SW480 (cell line): ENCODE measurements around the gene SKA1.
"Not testable (repeated sequence)": the region's sequence is repeated elsewhere in the genome, so short reads cannot be mapped to it uniquely, and the experiment has no call there.

Experiments
- DNase-seq: peaks from one replicate; pipeline ENCODE4 v3.0.0-alpha.2; 2016; ENCODE audit warnings: low spot score

The SKA1 gene

GRCh38 chr18:50395093-50395492, 20.2 kb downstream of the SKA1 start:
- no peak for DNase-seq

DNA sequence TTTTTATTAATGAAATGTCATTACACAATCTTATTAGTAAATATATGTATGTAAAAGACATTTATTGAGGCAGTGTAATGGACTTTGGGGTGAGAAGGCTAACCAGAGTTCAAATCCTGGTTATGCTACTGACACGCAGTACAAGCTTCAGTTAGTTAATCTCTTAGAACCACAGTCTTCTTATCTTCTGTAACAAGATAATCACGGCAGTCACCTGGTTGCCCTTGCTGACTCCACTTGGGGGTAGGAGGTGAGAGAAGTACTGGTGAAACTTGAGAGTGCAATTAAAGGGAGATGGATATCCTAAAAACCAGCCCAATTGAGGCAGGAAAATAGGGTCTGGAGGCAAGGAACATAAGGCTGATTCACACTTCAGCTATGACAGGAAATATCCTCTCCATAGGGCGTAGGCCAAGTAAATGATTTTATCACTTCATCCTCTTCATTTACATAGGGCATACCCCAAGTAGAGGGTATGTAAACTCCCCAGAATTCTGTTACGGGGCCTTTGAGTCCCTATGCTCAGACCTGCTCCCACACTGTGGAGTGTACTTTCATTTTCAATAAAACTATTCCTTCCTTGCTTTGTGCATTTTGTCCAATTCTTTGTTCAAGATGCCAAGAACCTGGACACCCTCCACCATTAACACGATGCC, 21.3 kb downstream of the SKA1 start:
- DNase-seq = no peak

- no peak for DNase-seq
Measured at GRCh38 chr18:50397023-50397422, 22.2 kb downstream of the SKA1 start.

DNA sequence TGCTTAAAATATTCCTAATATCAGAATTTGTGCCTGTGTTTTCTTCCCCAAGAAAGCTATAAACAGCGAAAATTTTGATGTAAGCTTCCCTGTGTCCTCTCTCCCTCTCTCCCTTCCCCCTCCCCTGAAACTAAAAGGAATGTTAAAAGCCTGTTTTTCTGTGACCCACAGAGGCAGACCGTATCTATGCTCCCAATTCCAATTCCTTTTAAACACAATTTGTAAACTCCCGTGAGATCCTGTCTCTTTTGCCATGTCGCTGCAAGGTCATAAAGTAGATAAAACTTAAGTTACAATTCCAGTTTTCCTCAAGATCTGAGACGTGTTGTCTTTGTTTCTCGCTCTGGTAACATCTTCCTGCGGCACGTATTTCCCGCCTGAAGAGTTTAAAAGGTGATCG, 23.3 kb downstream of the SKA1 start:
- no peak for DNase-seq

GRCh38 chr18:50398947-50399346, 24.1 kb downstream of the SKA1 start:
- DNase-seq = no peak

- no peak for DNase-seq
Measured at GRCh38 chr18:50399582-50399981, 24.7 kb downstream of the SKA1 start.

DNA sequence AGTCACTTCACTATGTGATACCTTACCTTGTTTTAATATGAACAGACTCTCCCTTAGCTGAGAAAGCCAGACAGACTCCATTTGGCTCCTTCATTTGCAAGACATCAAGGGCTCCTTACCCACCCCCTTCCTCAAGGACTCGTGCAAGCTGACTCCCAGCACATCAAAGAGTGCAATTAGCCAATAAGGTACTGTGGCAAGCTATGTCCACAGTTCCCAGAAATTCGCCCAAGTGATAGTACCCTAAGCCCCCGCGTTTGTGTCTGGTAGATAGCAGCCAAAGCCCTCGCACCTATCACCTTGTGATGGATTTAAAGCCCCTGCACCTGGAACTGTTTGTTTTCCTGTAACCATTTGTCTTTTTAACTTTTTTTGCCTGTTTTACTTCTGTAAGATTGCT, 25.6 kb downstream of the SKA1 start:
- DNase-seq = not testable (repeated sequence)

GRCh38 chr18:50401295-50401694, 26.4 kb downstream of the SKA1 start:
- no peak for DNase-seq

- DNase-seq = no peak
Measured at GRCh38 chr18:50401888-50402287, 27.0 kb downstream of the SKA1 start.

DNA sequence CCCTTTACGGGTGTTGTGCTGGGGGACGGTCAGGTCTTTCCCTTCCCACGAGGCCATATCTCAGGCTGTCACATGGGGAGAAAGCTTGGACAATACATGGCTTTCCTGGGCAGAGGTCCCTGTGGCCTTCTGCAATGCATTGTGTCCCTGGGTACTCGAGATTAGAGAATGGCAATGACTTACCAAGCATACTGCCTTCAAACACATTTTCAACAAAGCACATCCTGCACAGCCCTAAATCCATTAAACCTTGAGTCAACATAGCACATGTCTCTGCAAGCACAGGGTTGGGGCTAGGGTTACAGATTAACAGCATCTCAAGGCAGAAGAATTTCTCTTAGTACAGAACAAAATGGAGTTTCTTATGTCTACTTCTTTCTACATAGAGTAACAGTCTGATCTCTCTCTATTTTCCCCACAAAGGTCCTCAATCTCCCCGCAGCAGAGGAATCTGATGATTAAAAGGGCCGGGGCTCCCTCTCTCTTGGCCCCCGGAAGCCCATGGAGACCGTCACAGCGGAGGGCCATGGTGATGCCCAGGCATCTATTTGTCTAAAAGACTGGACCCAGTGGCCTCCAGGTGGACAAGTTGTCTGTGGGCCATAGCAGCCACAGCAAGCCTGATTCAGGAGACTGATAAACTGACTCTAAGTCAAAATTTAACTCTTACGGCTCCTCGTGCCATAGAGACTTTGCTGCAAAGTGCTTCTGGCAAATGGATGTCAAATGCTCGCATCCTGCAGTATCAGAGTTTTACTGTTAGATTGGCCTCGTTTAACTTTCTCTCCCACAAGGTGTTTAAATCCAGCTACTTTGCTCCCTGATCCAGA, 30.1 kb downstream of the SKA1 start:
- DNase-seq = not testable (repeated sequence)

GRCh38 chr18:50405582-50406271, 30.9 kb downstream of the SKA1 start:
- no peak for DNase-seq

DNA sequence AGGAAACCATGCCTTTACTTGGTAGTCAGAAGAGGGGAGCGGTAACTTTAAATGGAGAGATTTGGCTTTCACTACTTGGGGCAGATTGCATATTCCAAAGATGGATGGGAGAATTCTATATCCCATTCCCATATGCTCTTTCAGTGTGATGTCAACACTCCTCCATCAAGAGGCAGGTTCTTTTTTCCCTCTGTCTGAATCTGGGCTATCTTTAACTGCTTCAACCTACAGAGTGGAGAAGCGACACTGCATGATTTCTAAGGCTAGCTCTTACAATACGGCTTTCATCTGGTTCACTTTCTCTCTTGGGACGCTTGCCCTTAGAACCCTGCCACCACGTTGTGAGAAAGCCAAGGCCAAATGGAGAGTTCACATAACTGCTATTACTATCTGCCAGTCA, 34.4 kb downstream of the SKA1 start:
- DNase-seq = no peak

DNA sequence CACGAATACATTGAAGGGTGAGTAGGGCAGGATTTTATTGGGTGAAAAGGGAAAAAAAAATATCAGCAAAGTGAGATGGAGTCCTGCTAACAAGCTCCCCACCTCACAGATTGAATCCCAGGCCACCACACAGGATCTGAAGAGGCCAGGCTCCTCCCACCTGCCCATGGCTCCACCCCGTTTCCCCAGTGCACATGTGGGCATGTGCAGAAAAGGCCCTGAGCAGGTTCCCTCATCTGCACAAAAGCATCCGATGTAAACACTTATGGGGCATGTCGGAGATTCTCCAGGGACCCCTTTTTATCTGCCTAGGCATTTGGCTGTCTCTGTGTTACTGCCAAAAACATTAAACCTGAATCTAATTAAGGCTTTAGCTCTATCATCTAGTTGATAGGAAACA, 35.2 kb downstream of the SKA1 start:
- DNase-seq = no peak

GRCh38 chr18:50410894-50411293, 36.0 kb downstream of the SKA1 start:
- no peak for DNase-seq

GRCh38 chr18:50416832-50417231, 42.0 kb downstream of the SKA1 start:
- not testable (repeated sequence) for DNase-seq

DNA sequence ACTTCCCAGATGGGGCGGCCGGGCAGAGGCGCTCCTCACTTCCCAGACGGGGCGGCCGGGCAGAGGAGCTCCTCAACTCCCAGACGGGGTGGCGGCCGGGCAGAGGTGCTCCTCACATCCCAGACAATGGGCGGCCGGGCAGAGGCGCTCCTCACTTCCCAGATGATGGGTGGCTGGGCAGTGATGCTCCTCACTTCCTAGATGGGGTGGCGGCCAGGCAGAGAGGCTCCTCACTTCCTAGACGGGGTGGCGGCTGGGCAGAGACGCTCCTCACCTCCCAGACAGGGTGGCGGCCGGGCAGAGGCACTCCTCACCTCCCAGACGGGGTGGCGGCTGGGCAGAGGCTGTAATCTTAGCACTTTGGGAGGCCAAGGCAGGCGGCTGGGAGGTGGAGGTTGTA, 42.9 kb downstream of the SKA1 start:
- not testable (repeated sequence) for DNase-seq

DNA sequence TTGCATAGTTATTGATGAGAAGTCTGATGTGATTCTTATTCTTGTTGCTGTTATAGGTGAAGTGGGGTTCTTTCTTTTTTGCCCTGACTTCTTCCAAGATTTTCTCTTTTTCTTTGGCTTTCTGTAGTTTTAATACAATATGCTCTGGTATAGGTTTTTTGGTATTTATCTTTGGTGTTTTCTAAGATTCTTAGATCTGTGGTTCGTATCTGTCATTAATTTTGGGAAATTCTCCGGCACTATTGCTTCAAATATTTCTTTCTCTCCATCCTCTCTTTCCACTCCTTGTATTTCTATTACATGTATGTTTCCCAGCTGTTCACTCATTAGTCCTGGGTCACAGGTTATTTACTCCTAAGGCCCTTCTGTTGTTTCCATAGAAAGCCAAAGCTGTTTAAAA, 43.8 kb downstream of the SKA1 start:
- DNase-seq = no peak

DNA sequence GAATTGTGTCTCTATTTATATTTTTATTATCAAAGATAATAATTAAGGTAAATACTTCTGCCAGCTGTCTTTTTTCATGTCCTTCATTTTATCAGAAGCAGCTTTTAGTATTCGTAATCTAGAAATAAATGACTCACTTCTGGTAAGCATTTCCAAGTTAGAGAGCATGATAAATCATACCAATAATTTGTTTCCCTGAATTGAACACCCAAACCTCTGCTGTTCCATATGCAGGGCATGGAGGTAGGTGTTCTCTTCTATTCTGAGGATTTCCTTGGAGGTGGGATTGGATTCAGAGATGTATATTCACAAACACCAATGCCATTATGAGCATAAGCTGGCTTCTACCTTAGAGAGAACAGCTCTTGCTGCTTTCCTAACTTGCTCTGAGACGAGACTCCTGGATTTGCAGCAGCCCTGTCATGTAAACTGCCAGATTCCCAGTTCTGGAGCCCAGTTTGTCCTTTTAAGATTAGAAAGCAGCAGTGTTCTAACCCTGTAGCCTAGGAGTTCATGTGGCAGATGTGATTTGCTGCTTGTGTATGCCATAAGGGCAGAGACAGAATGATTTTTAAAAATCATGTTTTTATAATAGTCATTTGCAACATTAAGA, 47.5 kb downstream of the SKA1 start:
- no peak for DNase-seq

GRCh38 chr18:50424877-50425690, 50.2 kb downstream of the SKA1 start:
- DNase-seq = no peak

GRCh38 chr18:50427896-50428295, 53.0 kb downstream of the SKA1 start:
- DNase-seq = no peak

- no peak for DNase-seq
Measured at GRCh38 chr18:50428531-50429206, 53.8 kb downstream of the SKA1 start.
